Esophagus squamous epithelium (tissue), 5 donors: Measurements from ENCODE around the gene OR51Q1. TPM values are rescaled to one million over a fixed set of nuclear protein-coding genes. Genes with fewer than 3 reads are reported as not detected.

Experiments
- DNase-seq: peaks from one replicate; lab custom pipeline; 2025; lab: John Stamatoyannopoulos, UW
- H3K27ac ChIP-seq, 4 donors: fragments of 200-600 bp; sonication (generic); one replicate each; pipeline ENCODE4 v1.5.1; 2016 to 2019; ENCODE audit warnings: mild to moderate bottlenecking in 1 of 4
- H3K27me3 ChIP-seq, 4 donors: fragments of 200-600 bp; sonication (generic); 1 replicate in 3 of 4; 2 replicates in 1 of 4; pipeline versions ENCODE4 v1.5.1 to v1.6.0; 2017 to 2021; ENCODE audit warnings: antibody characterized with exemption in 1 of 4
- H3K36me3 ChIP-seq, 3 donors: fragments of 200-600 bp; sonication (generic); one replicate each; pipeline ENCODE4 v1.5.1; 2016 to 2019
- H3K4me1 ChIP-seq, 3 donors: fragments of 200-600 bp; sonication (generic); one replicate each; pipeline ENCODE4 v1.5.1; 2017 to 2019
- H3K4me3 ChIP-seq, 4 donors: fragments of 200-600 bp; sonication (generic); 1 replicate in 3 of 4; 2 replicates in 1 of 4; pipeline ENCODE4 v1.5.1; 2016 to 2019; ENCODE audit warnings: mild to moderate bottlenecking in 2 of 4, moderate library complexity in 1 of 4
- H3K9me3 ChIP-seq, 3 donors: fragments of 200-600 bp; sonication (generic); one replicate each; pipeline ENCODE4 v1.5.1; 2016 to 2019
- POLR2A ChIP-seq, 4 donors: fragments of 450-650 bp; IDR thresholded peaks; one replicate each; pipeline ENCODE4 v1.6.1; 2017; ENCODE audit warnings: antibody characterized with exemption in 4 of 4, mild to moderate bottlenecking in 4 of 4, moderate library complexity in 3 of 4
- WGBS, 2 donors: methylation state at CpG; one replicate each; pipeline ENCODE4 v1.1.5; 2018; 5-methylcytosine and 5-hydroxymethylcytosine counted together
- intact Hi-C: fragments of 100-400 bp; cut with DNase I; formaldehyde crosslinking; loops from one replicate; pipeline ENCODE4 v1.15.0; 2022
- total RNA-seq, 4 donors: library from RNA; depleted of rRNA; stranded (reverse); fragments of >200 nt; gene quantifications; one replicate each; pipeline ENCODE4 v1.1.0, GENCODE V29; 2016
- TF ChIP-seq, protein P1 (sequence below), 6 experiments: fragments of 450-650 bp in 4 of 6; fragments of 200-600 bp in 2 of 6; sonication (generic) in 2 of 6; IDR thresholded peaks; one replicate each; pipeline ENCODE4 v1.5.1; 2016 to 2019; ENCODE audit warnings: antibody characterized with exemption in 6 of 6, mild to moderate bottlenecking in 4 of 6, moderate library complexity in 4 of 6
- donor health status: DM: yes; HTN: yes; CAD: no.

OR51Q1 gene
- not detected for total RNA-seq

GRCh38 chr11:5421811-5422210 is at the start of gene OR51Q1:
OR51Q1 (plus strand) TSS chr11:5422111; CDS start chr11:5422201, 90 bp downstream.
- TF ChIP-seq POLR2A (IDR thresholded peaks at IDR 0.05) = no peak
- TF ChIP-seq, protein P1, sequence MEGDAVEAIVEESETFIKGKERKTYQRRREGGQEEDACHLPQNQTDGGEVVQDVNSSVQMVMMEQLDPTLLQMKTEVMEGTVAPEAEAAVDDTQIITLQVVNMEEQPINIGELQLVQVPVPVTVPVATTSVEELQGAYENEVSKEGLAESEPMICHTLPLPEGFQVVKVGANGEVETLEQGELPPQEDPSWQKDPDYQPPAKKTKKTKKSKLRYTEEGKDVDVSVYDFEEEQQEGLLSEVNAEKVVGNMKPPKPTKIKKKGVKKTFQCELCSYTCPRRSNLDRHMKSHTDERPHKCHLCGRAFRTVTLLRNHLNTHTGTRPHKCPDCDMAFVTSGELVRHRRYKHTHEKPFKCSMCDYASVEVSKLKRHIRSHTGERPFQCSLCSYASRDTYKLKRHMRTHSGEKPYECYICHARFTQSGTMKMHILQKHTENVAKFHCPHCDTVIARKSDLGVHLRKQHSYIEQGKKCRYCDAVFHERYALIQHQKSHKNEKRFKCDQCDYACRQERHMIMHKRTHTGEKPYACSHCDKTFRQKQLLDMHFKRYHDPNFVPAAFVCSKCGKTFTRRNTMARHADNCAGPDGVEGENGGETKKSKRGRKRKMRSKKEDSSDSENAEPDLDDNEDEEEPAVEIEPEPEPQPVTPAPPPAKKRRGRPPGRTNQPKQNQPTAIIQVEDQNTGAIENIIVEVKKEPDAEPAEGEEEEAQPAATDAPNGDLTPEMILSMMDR (IDR thresholded peaks at IDR 0.05) = no peak
- Histone ChIP-seq H3K4me3 (no peak within 1 kb of the TSS), H3K36me3 (no peaks in the 10 kb centered on the region), H3K4me1 (no peaks in the 10 kb centered on the region), H3K27ac (no peak within 1 kb of the TSS), H3K9me3 (no peaks in the 10 kb centered on the region), H3K27me3 (no peaks in the 10 kb centered on the region)
- WGBS, 2 donors = 86 to 92% methylated on average over 1 of the region's 1 CpG
- DNase-seq = no peak
- intact Hi-C loops = no loop called here

DNA sequence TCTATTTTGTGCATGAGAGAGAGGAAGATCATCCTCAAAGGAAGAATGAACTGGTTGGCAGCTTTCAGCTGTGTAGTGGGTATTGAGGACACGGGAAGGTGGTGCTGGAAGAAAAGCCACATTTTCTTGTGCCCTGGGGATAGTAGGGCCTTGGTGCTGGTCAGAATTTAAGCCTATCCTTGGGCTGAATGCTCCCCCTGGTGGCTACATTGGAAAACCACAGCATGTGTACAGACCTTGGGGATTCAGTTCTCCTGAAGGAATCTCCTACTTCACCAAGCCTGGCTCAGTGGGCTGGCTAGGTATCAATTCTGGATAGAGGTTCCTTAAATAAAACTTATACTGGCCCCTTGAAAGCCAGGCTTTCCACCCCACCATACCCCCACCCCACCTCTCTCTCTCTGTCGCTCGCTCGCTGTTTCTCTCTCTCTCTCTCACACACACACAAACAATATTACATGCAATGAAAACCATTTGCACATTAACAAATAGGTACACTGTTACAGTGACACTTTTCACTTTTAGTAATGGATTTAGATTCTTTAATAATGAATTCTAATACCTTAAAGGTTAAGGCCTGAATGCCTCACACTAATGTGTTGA is 41.1 kb upstream of the OR51Q1 start:
- WGBS, 2 donors = 73 to 75% methylated on average over 4 of the region's 4 CpGs
- H3K9me3 ChIP-seq = no peaks in the 10 kb centered on the region
- intact Hi-C loops = no loop called here
- TF ChIP-seq, protein P1 (IDR thresholded peaks at IDR 0.05) = peak in 5 of 6 experiments; percentile 32 to 52 (median 39)
- no peak for TF ChIP-seq POLR2A (IDR thresholded peaks at IDR 0.05)
- H3K27me3 ChIP-seq = no peaks in the 10 kb centered on the region
- no peaks in the 10 kb centered on the region for H3K4me1 ChIP-seq
- H3K4me3 ChIP-seq = no peak overlapping the region
- no peak for DNase-seq
- H3K27ac ChIP-seq = no peak overlapping the region
- H3K36me3 ChIP-seq = no peaks in the 10 kb centered on the region

DNA sequence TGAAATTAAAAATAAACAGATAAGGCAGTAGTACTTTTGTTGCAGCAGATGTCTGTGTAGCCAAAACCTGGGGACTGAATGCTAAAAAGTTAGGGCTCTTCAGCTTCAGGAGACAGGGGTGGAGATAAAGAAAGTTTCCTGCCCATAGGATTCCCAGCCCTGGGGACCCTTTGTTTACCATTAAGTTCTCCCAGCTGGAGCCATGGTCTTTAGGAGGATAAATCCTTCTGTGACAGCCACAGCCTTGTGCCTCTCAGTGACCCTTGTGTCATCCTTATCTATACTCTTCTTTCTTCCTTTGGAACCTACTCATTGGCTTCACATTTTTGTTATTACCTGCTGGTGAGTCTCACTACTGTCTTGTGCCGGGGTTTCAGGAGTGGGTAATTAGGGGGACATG is 38.3 kb upstream of the OR51Q1 start, which contains the start of gene OR51M1:
Gene OR51M1, plus strand, starts transcription at position 237 of the 400 bp plus-strand sequence. CDS start 5,587 bp downstream, outside the sequence.
- Histone ChIP-seq H3K27ac (no peak within 1 kb of the TSS), H3K36me3 (no peaks in the 10 kb centered on the region), H3K4me3 (no peak within 1 kb of the TSS), H3K9me3 (no peaks in the 10 kb centered on the region), H3K4me1 (no peaks in the 10 kb centered on the region), H3K27me3 (no peaks in the 10 kb centered on the region)
- intact Hi-C loops = no loop called here
- WGBS, 2 donors = 57% methylated on average over 1 of the region's 1 CpG; no CpG with 5 or more reads in 1 of the 2 donors
- TF ChIP-seq POLR2A (IDR thresholded peaks at IDR 0.05) = no peak
- TF ChIP-seq, protein P1 (IDR thresholded peaks at IDR 0.05) = no peak
- no peak for DNase-seq

- Histone ChIP-seq H3K4me1 (no peaks in the 10 kb centered on the region), H3K36me3 (no peaks in the 10 kb centered on the region), H3K4me3 (no peak overlapping the region), H3K9me3 (no peaks in the 10 kb centered on the region), H3K27me3 (no peaks in the 10 kb centered on the region), H3K27ac (no peak overlapping the region)
- TF ChIP-seq POLR2A (IDR thresholded peaks at IDR 0.05) = no peak
- TF ChIP-seq, protein P1 (IDR thresholded peaks at IDR 0.05) = no peak
- WGBS, 2 donors = 76 to 81% methylated on average over 2 of the region's 2 CpGs
- no peak for DNase-seq
- intact Hi-C loops = no loop called here
Measured at GRCh38 chr11:5384335-5384734, 37.6 kb upstream of the OR51Q1 start.

DNA sequence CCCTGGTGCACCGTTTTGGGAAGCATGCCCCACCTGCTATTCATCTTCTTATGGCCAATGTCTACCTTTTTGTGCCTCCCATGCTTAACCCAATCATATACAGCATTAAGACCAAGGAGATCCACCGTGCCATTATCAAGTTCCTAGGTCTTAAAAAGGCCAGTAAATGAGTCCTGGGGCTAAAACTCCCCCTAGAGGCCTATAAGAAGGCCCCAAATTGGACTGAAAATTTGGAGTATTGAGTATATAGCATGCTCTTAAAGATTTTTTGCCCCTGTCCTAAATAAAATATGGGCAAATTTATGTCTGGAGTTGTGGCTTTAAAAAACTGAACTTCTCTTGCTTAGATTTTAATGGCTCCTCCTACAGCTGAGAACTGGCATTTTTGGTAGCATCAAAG is 31.7 kb upstream of the OR51Q1 start:
- no peaks in the 10 kb centered on the region for H3K4me1 ChIP-seq
- H3K9me3 ChIP-seq = no peaks in the 10 kb centered on the region
- TF ChIP-seq POLR2A (IDR thresholded peaks at IDR 0.05) = no peak
- TF ChIP-seq, protein P1 (IDR thresholded peaks at IDR 0.05) = no peak
- no peaks in the 10 kb centered on the region for H3K27me3 ChIP-seq
- no peak overlapping the region for H3K4me3 ChIP-seq
- no peaks in the 10 kb centered on the region for H3K36me3 ChIP-seq
- intact Hi-C loops = no loop called here
- DNase-seq = no peak
- no peak overlapping the region for H3K27ac ChIP-seq
- 33 to 66% methylated on average over 1 to 2 of the region's 2 CpGs for WGBS, 2 donors
